HL-60/S4 treated with retinoic acid at 250 ng/mL for 4 days and 3 days (cell line): ENCODE results near the gene RGPD3.
"Not testable (repeated sequence)": the region's sequence is repeated elsewhere in the genome, so short reads cannot be mapped to it uniquely, and the experiment has no call there.

Source experiments
- in situ Hi-C: fragments of 300-500 bp; cut with MboI; formaldehyde crosslinking; loops from 2 replicates; pipeline ENCODE4 v1.7.0; 2022; ENCODE audit warnings: low sequenced_read_pairs

RGPD3 gene

DNA sequence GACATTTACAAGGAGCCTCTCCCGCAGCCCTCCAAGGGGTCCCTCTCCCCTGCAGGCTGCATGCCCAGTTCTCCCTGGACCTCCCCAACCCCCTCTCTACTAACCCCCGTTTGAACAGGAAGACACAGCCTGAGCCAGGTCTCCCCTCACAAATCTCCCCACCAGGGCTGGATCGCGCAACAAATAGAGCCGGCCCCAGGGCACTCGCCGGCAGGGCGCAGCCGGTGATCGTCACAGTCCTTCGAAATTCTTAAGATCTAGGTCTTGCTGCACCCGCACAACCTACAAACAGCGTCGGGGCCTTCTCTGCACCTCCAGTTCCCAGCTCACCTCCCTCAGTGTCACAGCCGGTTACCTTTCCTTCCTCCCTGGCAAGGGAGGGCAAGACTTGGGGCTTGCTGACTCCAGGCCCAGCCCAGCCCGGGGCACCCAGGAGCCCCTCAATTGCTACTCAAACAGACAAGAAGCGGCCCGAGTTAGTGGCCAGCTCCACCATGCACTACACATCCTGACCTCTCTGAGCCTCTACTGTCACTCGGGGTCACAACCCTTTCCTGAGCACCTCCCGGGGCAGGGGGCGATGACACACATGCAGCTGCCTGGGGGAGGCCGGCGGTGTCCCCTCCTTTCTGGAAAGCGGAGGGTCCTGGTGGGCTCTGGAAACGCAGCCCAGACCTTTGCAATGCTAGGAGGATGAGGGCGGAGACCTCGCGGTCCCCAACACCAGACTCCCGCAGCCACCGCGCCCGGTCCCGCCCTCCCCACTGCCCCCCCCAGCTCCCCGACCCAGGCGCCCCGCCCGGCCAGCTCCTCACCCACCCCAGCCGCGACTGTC, 18.6 kb upstream of the RGPD3 start, which contains the start of gene CD8B2:
CD8B2 (plus strand) TSS at position 814 of the 835 bp plus-strand sequence. CDS start 63 bp downstream, outside the sequence.
- in situ Hi-C loops = not testable (repeated sequence)

DNA sequence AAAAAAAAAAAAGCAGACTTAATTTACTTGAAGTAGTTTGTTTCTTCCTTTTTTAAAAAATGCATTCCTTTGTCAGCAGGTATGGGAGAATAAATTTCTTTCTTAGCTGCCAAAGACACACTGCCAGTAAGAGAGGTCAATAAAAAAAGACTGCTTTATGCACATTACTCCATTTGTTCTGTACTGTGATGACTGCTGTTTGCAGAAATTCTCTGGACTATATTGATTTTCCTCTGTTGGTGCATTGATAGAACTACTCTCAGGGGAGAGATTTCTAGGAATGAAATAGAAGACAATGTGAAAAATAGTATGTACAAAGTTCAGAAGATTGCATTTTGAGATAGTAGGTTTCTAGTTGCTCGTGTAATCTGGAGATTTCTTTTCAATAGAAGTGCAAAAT, 11.3 kb upstream of the RGPD3 start:
- in situ Hi-C loops = not testable (repeated sequence)

DNA sequence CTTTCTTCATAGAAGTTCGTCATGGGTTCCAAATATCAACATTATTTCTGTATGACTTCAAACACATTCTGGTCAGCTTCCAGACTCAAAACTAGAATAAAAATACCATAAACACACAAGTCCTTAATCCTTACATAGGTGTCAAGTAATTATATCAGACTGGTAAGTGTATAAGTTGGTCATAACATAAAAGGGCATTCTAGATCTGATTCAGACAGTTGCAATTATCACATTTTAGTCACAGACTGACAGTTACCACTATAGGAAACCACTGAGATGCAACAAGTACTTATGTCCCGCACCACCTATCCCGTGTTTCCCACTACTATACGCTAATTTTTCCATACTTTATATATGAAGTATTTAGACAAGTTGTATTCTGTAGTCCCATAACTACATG, 9.4 kb upstream of the RGPD3 start:
- in situ Hi-C loops = not testable (repeated sequence)

DNA sequence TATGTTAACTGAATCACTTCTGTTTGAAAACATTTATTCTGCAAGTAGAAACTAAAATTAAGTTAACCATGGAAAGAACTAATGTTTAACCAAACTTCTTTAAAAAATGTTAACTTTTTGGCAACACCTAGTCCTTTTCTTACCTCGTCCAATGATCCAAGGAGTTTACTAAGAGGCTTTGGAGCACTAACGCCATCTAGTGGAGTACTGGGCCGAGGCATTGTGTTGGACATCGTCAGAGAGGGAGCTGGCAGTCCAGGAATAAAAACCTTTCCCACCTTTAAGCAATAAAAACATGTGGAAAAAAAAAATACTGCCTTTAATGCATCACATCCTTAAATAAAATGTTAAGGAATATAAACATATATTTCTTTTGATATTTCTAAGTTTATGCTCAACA, 2.4 kb upstream of the RGPD3 start:
- in situ Hi-C loops = not testable (repeated sequence)

DNA sequence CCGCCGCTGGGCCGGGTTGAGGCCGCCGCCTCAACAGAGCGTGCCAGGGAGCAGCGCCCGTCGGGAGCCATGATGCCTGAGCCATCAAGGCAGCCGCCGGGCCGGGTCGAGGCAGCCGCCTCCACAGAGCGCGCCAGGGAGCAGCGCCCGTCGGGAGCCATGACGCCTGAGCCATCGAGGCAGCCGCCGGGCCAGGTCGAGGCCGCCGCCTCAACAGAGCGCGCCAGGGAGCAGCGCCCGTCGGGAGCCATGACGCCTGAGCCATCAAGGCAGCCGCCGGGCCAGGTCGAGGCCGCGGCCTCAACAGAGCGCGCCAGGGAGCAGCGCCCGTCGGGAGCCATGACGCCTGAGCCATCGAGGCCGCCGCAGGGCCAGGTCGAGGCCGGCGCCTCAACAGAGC, 697 bp downstream of the RGPD3 start:
- in situ Hi-C loops = not testable (repeated sequence)

DNA sequence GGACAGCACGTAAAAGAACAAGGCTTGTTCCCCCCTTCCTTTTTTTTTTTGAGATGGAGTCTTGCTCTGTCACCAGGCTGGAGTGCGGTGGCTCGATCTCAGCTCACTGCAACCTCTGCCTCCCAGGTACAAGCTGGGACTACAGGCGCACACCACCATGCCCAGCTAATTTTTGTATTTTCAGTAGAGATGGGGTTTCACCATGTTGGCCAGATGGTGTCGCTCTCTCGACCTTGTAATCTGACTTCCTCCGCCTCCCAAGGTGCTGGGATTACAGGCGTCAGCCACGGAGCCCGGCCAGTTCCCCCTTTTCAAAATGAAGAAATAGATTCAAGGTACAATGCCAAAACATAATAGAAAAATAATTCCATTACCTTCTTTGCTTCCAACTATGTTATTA, 6.3 kb downstream of the RGPD3 start:
- in situ Hi-C loops = not testable (repeated sequence)

DNA sequence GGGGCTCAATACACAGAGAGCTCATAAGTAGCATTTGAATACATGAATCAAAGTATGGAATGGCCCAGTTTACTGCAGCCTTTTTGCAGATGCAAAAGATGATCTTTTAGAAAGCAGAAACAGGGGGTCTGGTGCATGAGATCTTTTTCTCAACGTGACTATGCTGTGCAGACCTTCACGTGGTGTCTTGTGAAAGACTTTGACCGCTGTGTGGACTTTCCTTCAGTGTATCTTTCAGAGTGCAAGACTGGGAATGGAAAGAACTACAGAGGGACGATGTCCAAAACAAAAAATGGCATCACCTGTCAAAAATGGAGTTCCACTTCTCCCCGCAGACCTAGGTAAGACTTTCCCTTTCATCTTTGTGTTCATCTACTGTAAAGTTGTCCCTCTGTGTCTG, 77.5 kb downstream of the RGPD3 start:
- in situ Hi-C loops = not testable (repeated sequence)

DNA sequence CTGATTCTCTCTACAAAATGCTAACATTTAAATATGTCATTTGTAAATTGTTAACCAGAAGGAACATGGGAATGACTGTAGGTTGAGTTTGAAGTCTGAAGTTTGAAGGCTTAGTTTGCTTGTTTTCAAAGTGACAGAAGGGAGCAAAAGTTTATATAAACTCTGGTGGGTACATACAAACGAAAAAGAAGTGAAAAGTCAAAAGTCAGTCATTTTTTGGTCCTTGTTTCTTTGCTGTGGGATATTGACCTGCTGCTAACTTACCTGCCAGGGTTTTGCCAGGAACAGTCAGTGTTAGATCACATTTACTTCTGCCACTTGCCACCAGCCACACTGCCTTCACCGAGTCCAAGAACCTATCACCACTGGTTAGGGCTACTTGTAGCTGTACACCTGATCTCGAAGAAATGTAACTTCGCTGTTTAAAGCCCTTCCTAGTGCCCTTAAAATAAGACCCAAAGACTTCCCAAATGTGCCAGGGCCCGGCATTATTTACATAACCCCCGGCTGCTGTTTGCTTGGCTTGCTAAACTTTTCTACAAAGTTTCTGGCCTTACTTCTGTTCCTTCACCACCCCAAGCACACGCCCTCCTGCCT, 79.3 kb downstream of the RGPD3 start:
- in situ Hi-C loops = not testable (repeated sequence)

DNA sequence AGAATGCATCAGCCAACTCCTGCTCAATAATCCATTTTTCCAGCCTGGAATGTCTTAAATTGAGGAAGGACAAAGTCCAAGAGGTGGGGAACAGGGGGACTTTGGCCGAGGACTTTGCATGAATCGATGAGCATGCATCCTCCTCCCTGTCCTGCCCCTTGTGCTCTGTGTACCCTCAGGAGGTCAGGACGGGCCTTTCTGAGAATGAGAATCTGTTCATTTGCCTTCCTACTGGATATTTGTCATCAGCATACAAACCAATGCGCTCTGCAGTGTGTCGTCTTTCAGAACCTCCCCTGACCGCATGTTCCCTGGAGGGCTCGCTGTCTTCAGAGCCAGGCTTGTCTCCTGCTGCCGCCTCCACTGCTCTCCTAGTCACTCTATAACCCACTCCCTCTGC, 83.7 kb downstream of the RGPD3 start:
- in situ Hi-C loops = not testable (repeated sequence)

DNA sequence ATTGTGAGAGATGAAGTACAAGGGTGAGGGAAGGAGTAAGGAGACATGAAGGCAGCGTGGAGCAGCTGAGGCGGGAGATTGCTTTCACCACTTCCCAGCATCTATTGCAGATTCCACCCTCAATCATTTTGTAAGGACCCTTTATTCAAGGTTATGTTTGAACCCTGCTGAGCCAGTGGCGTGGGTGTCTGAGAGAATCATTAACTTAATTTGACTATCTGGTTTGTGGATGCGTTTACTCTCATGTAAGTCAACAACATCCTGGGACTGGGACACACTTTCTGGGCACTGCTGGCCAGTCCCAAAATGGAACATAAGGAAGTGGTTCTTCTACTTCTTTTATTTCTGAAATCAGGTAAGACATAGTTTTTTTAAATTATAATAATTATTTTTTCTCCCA, 86.3 kb downstream of the RGPD3 start:
- in situ Hi-C loops = not testable (repeated sequence)

DNA sequence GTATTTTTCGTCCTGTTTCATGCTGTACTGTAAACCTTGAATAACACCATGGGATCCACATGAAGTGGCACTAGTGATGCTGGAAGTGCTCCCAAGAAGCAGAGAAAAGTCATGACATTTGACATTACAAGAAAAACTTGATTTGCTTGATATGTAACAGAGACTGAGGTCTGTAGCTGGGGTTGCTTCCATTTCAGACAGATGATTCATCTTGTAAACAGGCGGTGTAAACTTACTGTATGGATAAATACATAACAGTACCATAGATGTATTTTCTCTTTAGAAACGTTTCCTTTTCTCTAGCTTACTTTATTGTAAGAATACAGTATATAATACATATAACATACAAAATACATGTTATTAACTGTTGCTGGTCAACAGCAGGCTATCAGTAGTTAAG, 88.6 kb downstream of the RGPD3 start:
- in situ Hi-C loops = not testable (repeated sequence)

DNA sequence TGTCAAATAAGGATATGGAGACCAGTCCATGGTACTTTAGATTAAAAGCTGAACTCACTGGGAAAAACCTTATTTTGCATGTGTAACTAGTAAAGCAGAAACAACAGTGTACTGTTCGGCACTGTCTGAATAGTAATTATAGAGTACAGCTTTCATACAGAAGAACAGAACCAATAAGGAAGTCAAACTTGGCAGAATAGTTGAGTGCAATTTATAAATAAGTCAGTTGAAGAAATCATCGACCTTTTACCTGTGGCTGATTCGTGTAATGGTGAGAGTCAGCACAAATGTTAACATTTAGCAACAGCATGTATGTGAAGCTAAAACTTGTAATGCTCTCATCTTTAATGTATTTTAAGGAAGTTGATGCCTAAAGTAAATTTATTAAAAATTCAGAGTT, 99.0 kb downstream of the RGPD3 start:
- in situ Hi-C loops = not testable (repeated sequence)

DNA sequence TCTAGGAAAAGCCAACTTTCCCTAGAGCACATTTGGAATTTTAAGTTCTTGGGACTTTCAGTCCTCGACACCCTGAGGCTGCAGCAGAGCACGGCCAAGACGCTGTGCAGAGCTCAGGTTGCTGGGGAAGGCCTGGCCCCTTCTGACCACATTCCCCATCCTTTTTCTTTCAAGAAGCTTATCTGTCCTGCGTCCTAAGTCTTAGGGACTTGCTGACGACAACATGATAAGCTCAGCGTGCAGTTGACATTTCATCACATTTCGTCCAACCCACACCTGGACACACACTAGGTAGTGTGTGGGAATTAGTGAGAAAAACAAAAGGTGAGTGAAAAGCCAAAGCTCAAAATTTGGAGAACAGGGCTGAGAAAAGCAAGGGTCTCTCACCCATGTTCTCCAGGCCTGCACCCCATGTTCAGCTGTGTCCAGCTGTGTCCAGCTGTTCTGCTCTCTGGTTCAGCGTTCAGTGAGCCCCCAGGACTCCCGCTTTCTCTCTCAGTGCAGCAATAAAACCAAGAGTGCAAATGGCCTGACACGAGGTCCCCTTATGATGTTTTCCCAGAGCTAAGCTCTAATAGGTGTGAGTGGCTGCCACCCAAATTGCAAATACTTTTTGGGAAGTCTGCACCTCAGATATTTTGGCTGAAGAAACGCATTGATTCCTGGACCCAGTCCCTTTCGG, 101.9 kb downstream of the RGPD3 start:
- in situ Hi-C loops = no loop called here

DNA sequence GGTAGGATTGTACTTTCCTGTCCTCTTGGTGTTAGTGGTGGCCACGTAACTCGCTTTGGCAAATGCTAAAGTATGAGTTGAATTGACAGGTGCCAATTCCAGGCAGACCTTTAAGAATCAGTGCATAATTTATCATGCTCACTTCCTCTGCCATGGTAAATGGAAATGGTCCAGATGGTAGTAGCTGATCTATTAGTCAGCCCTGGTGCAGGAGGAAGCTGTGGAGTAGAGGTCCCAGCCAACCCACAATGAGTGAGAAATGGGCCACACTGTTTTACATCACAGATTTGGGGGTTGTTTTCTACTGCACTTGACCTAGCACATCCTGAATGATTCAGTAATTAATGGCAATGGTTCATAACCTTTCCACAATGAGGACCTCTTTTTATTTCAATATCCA, 104.4 kb downstream of the RGPD3 start:
- in situ Hi-C loops = no loop called here

DNA sequence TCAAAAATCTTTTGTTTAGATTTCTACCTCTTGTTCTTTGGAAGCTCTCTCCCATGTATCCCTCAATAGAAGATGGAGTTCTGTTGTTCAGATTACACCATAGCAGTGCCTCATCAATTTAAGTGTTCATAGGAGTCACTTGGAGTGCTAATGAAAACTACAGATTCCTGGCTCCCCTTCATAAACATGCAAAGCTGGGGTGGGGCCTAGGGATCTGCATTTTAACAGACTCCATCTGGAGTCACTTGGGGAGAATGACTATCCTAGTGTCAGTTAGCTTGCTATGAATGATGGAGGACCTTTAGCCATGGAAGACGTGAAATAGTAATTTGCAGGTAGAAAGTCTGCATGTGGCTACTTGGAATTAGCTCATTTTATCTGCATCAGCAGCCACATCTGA, 105.4 kb downstream of the RGPD3 start:
- in situ Hi-C loops = no loop called here

DNA sequence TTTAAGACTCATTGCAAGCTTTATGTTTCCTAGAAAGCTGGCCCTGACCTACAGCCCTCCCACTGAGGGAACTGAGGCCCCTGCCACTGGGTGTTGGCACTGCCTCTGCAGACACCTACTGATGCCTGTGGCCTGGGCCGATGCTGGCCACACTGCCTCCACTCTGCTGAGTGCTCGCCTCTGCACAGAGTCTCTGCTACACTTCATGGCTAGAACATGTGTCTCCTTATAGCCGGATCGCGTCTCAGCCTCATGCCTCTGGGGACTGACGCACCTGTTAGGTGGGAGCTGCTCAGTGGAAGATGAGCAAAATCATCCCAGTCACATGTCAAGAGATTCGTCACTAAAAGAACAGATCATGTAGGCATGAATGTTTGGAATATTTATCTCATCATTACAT, 108.7 kb downstream of the RGPD3 start:
- in situ Hi-C loops = no loop called here

DNA sequence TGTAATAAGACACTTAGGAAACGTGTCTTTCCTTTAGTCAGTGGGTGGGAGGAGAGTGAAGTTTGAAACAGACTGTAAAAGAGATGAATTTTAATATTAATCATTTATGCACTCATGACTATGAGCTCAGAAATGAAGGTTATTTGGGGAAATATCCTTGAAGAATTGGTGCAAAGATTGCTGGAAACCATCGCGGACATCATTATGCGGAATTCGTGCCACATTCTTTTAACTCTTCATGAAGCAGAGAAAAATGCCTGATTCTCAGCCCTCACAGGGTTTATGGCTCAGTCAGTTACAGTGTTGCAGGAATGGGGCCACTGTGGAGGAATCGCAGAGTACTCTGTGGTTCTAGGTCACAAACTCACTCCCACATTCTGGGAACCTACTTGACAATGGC, 109.7 kb downstream of the RGPD3 start:
- in situ Hi-C loops = no loop called here

DNA sequence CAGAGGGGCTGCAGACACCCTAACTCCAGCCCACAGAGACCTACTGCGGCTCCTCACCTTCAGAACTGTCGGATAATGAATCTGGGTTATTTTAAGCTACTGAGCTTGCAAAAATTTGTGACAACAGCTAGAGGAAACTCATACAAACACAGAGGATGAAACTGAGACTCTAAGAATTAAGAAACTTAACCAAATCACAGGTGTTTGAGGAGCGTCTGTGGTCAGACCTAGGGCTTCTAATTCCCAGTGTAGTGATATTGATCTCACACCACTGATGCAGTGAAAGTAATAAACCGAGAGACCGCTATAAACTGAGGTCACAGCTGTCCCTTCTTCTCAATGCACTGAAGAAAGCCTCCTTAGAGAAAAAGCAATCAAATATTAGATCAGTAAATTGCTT, 110.1 kb downstream of the RGPD3 start:
- in situ Hi-C loops = no loop called here

DNA sequence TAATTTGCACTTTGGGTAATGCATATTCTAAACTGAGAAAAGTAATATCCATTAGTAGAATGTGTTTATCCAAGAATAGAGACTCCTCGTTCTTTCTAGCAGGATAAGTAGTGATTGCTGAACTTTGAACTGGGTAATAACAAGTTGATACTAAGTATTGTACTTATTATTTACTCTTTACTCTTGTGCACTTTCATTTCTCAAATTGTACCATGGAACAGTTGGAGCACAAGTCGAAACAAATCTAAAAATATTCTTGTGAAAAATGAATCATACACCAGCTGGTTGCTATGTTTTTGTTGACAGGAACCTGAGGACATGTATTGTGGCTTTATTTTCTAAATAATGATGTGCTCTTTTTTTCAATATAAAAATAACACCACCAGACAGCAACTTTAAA, 111.9 kb downstream of the RGPD3 start:
- in situ Hi-C loops = no loop called here

DNA sequence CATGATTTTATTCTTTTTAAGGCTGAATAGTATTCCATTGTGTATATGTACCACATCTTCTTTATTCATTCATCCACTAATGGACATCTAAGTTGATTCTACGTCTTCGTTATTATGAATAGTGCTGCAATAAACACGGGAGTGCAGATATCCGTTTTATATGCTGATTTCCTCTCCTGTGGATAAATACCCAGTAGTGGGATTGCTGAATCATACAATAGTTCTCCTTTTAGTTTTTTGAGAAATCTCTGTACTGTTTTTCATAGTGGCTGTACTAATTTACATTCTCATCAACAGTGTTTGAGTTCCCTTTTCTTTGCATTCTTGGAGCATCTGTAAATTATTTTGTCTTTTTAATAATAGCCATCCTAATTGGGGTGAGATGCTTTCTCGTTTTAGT, 114.5 kb downstream of the RGPD3 start:
- in situ Hi-C loops = no loop called here

DNA sequence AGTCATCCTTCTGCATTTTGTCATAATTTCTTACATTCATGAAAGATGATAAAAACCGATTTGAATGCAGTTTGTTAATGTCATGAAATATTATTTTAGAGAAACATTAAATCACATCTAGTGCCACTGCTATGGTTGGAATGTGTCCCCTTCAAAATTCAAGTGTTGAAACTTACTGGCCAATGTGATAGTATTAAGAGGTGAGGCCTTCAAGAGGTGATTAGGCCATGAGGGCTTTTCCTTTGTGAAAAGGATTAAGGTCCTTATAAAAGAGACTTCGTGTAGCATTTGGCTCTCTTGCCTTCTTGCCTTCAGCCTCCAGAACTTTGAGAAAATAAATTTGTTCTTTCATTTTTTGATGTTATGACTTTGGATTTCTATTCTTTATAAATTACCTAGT, 117.2 kb downstream of the RGPD3 start:
- in situ Hi-C loops = no loop called here

DNA sequence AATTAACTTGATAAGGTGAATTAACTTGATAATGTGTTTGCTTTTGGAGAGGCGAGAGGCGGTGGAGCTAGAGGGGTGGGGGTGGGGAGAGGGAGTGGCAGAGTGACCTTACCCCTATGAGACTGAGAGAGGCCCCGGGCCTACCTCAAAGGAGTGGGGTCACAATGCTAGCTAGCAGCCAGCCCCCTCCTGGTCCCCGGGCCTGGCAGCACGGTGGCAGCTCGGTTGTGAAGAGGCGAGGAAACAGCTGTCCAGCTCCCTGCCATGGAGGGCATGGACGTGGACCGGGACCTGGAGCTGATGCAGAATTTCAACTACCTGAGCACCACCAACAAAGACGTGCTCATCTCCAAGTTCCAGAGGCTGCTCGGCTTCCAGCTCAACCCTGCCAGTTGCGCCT, 123.9 kb downstream of the RGPD3 start:
- in situ Hi-C loops = no loop called here
